Keratinocyte (primary cell): ENCODE measurements around the gene RAC2. TPM values are rescaled to one million over a fixed set of nuclear protein-coding genes. Genes with fewer than 3 reads are reported as not detected.

ENCODE experiments used
- DNase-seq: peaks from one replicate; pipeline ENCODE4 v3.0.0-alpha.2; 2011; ENCODE audit warnings: low read depth, missing footprints, low spot score
- FAIRE-seq: peaks from 2 replicates; lab custom pipeline; 2011; peaks lifted over from hg19 to GRCh38; lab: Jason Lieb, UNC
- H2AFZ ChIP-seq: 2 replicates; pipeline ENCODE4 v1.6.0; 2012; ENCODE audit warnings: low read length, control low read depth, inconsistent platforms; ENCODE audit not compliant: control insufficient read depth
- H3K27ac ChIP-seq: 2 replicates; pipeline ENCODE4 v1.5.1; 2011; ENCODE audit warnings: low read length; ENCODE audit not compliant: control insufficient read depth, insufficient read depth
- H3K27me3 ChIP-seq: 3 replicates; pipeline ENCODE4 v1.6.0; 2011; ENCODE audit warnings: low read length; ENCODE audit not compliant: control insufficient read depth, insufficient read depth; ENCODE audit errors: extremely low read depth
- H3K36me3 ChIP-seq, 2 experiments: 2 replicates in 1 of 2; 3 replicates in 1 of 2; pipeline ENCODE4 v1.5.1; 2011; ENCODE audit warnings: low read length in 2 of 2, mild to moderate bottlenecking in 1 of 2; ENCODE audit not compliant: control insufficient read depth in 2 of 2, insufficient read depth in 2 of 2; ENCODE audit errors: extremely low read depth in 1 of 2
- H3K4me1 ChIP-seq: 3 replicates; pipeline ENCODE4 v1.5.1; 2011; ENCODE audit warnings: low read length; ENCODE audit not compliant: control insufficient read depth, insufficient read depth; ENCODE audit errors: extremely low read depth
- H3K4me2 ChIP-seq: 3 replicates; pipeline ENCODE4 v1.6.0; 2011; ENCODE audit warnings: low read depth, low read length; ENCODE audit not compliant: control insufficient read depth, insufficient read depth; ENCODE audit errors: extremely low read depth
- H3K4me3 ChIP-seq, 3 experiments: fragments of 200-600 bp in 1 of 3; sonication (generic) in 1 of 3; 2 replicates in 2 of 3; 3 replicates in 1 of 3; pipeline ENCODE4 v1.5.1; 2011 to 2016; ENCODE audit warnings: low read length in 3 of 3, mild to moderate bottlenecking in 3 of 3, control low read depth in 2 of 3, inconsistent platforms in 1 of 3, low read depth in 1 of 3, mixed read lengths in 1 of 3, mixed run types in 1 of 3, moderate library complexity in 1 of 3; ENCODE audit not compliant: control insufficient read depth in 2 of 3, insufficient read depth in 2 of 3; ENCODE audit errors: extremely low read depth in 1 of 3
- H3K79me2 ChIP-seq: 2 replicates; pipeline ENCODE4 v1.6.0; 2012; ENCODE audit warnings: low read length; ENCODE audit not compliant: control insufficient read depth, insufficient read depth
- H3K9ac ChIP-seq: 3 replicates; pipeline ENCODE4 v1.6.0; 2011; ENCODE audit warnings: low read length; ENCODE audit not compliant: control insufficient read depth, insufficient read depth; ENCODE audit errors: extremely low read depth
- H3K9me1 ChIP-seq: 3 replicates; pipeline ENCODE4 v1.6.0; 2011; ENCODE audit warnings: low read length; ENCODE audit not compliant: control insufficient read depth, insufficient read depth; ENCODE audit errors: extremely low read depth
- H3K9me3 ChIP-seq: 2 replicates; pipeline ENCODE4 v1.5.1; 2012; ENCODE audit warnings: low read depth, low read length; ENCODE audit not compliant: control insufficient read depth
- H4K20me1 ChIP-seq: 3 replicates; pipeline ENCODE4 v1.6.0; 2011; ENCODE audit warnings: low read length; ENCODE audit not compliant: control insufficient read depth, insufficient read depth; ENCODE audit errors: extremely low read depth
- EZH2 ChIP-seq: IDR thresholded peaks from one replicate; pipeline ENCODE4 v1.6.1; 2012; ENCODE audit warnings: inconsistent platforms, mild to moderate bottlenecking, low read length, moderate library complexity
- dilution Hi-C: fragments of 300-500 bp; cut with MboI; formaldehyde crosslinking; loops from one replicate; pipeline ENCODE4 v1.7.0; 2020; ENCODE audit warnings: low sequenced_read_pairs; ENCODE audit not compliant: extremely low pct_ligation_motif_present
- polyA plus RNA-seq, 5 experiments: library from polyadenylated mRNA; depleted of rRNA in 3 of 5; stranded (reverse) in 3 of 5; stranded (forward) in 1 of 5; unstranded in 1 of 5; fragments of >200 nt; gene quantifications; 1 replicate in 1 of 5; 2 replicates in 3 of 5; 3 replicates in 1 of 5; pipeline versions ENCODE4 v1.2.1 to v1.2.3, GENCODE V29; 2011 to 2012; ENCODE audit warnings: missing spikeins in 2 of 5, low read depth in 1 of 5, low replicate concordance in 1 of 5
- TF ChIP-seq, protein P1 (sequence below), 3 experiments: IDR thresholded peaks in 1 of 3; conservative IDR thresholded peaks in 1 of 3; optimal IDR thresholded peaks in 1 of 3; 2 replicates in 2 of 3; 3 replicates in 1 of 3; pipeline versions ENCODE3 to v1.5.1; 2011; ENCODE audit warnings: low read length in 3 of 3, mild to moderate bottlenecking in 3 of 3, moderate library complexity in 2 of 3, control low read depth in 1 of 3, inconsistent platforms in 1 of 3; ENCODE audit not compliant: insufficient read depth in 2 of 3; ENCODE audit errors: extremely low read depth in 1 of 3

Gene RAC2
- polyA plus RNA-seq, 1 donor (not counting 4 experiments of a cell fraction or from before 2014, with no cell fraction given) = 78.6 TPM

DNA sequence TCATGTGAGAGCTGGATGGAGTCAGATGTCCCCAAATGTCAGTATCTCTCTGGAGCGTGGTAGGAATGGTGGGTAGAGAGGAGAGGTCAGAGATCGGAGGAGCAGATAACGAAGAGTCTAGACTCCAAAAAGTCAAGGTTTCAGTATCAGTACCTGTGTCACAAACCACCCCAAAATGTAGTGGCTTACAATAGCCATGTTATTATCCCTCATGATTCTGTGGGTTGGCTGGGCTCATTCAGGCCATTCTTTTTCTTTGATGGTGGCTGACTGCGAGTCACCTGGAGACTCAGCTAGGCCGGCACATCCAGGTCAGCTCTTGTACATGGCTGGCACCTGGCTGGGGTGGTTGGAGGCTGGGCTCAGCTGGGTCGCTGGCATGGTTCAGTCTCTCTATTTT lies 24.5 kb downstream of the RAC2 start:
- H3K4me1 ChIP-seq = no peaks in the 10 kb centered on the region
- TF ChIP-seq, protein P1, sequence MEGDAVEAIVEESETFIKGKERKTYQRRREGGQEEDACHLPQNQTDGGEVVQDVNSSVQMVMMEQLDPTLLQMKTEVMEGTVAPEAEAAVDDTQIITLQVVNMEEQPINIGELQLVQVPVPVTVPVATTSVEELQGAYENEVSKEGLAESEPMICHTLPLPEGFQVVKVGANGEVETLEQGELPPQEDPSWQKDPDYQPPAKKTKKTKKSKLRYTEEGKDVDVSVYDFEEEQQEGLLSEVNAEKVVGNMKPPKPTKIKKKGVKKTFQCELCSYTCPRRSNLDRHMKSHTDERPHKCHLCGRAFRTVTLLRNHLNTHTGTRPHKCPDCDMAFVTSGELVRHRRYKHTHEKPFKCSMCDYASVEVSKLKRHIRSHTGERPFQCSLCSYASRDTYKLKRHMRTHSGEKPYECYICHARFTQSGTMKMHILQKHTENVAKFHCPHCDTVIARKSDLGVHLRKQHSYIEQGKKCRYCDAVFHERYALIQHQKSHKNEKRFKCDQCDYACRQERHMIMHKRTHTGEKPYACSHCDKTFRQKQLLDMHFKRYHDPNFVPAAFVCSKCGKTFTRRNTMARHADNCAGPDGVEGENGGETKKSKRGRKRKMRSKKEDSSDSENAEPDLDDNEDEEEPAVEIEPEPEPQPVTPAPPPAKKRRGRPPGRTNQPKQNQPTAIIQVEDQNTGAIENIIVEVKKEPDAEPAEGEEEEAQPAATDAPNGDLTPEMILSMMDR (optimal IDR thresholded peaks at IDR 0.05 in 1 of 3, IDR thresholded peaks at IDR 0.05 in 1 of 3, conservative IDR thresholded peaks at IDR 0.05 in 1 of 3; ENCODE audit: extremely low read depth in 1 of 3, insufficient read depth in 2 of 3, low read length in 3 of 3) = no peak
- no peak for TF ChIP-seq EZH2
- peaks cover 0 to 4% of the 10 kb centered on the region in 2 experiments for H3K36me3 ChIP-seq
- no peaks in the 10 kb centered on the region for H3K27me3 ChIP-seq
- FAIRE-seq (no peak), DNase-seq (no peak)
- no peak overlapping the region for H3K4me3 ChIP-seq
- no peak overlapping the region for H3K27ac ChIP-seq
- H3K9me3 ChIP-seq = no peaks in the 10 kb centered on the region
- no peak overlapping the region for H2AFZ ChIP-seq
- no peak overlapping the region for H3K4me2 ChIP-seq
- no peak overlapping the region for H3K9ac ChIP-seq
- H3K79me2 ChIP-seq = no peaks in the 10 kb centered on the region
- H4K20me1 ChIP-seq = no peaks in the 10 kb centered on the region
- H3K9me1 ChIP-seq = no peaks in the 10 kb centered on the region
- dilution Hi-C loops = no loop called here

DNA sequence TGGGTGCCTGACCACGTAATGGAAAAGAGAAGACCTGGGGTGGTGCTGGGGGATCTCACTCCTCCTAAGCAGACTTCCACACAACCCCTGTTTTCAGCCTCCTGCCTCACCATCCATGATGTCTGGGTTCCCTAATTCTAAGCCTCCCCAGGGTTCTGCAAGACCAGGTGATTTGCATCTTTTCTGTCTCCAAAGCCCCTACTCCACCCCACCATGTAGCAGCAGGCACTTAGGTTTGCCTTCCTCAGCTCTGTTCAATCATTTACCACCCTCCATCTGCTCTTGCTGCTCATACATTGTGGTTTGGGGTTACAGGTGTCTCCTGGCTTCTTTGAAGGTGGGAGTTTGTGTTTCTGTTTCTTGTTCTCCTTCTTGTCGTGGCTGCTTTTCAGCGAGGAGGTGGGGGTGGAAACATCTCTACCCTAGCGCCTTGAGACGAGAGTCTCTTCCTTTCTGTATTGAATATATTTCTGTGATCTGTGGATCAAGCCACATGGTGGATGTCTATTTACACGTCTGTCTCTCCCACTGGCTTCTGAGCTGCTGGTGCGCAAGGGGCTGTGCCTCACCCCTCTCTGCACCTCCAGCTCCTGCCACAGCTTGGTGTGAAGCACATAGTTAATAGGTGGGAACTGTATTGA lies 25.2 kb downstream of the RAC2 start:
- FAIRE-seq = no peak
- no peaks in the 10 kb centered on the region for H3K9me1 ChIP-seq
- peaks cover 0 to 2% of the 10 kb centered on the region in 2 experiments for H3K36me3 ChIP-seq
- no peak overlapping the region for H3K4me3 ChIP-seq
- H3K9me3 ChIP-seq = no peaks in the 10 kb centered on the region
- H3K79me2 ChIP-seq = no peaks in the 10 kb centered on the region
- TF ChIP-seq, protein P1 (optimal IDR thresholded peaks at IDR 0.05 in 1 of 3, IDR thresholded peaks at IDR 0.05 in 1 of 3, conservative IDR thresholded peaks at IDR 0.05 in 1 of 3; ENCODE audit: extremely low read depth in 1 of 3, insufficient read depth in 2 of 3, low read length in 3 of 3) = no peak
- no peak for TF ChIP-seq EZH2
- H4K20me1 ChIP-seq = no peaks in the 10 kb centered on the region
- H3K4me2 ChIP-seq = no peak overlapping the region
- dilution Hi-C loops = no loop called here
- DNase-seq = no peak
- H3K27ac ChIP-seq = no peak overlapping the region
- H3K27me3 ChIP-seq = peaks cover 2% of the 10 kb centered on the region
- H3K9ac ChIP-seq = no peak overlapping the region
- H2AFZ ChIP-seq = no peak overlapping the region
- H3K4me1 ChIP-seq = no peaks in the 10 kb centered on the region
